ENCODE data around the gene CHPF. TPM values are rescaled to one million over a fixed set of nuclear protein-coding genes. Genes with fewer than 3 reads are reported as not detected.

CHPF gene
- total and polyA plus RNA-seq, 9 donors: 46.1 to 74.6 (median 61.9) TPM

GRCh38 chr2:219490186-219490585 is 53.4 kb downstream of the CHPF start:
- Histone ChIP-seq H3K36me3 (ENCODE audit: control insufficient read depth, insufficient read depth, low read length) (peaks cover 55% of the 10 kb centered on the region), H3K27ac (ENCODE audit: low read length) (no peak overlapping the region), H3K4me3 (ENCODE audit: low read length) (no peak overlapping the region), H3K27me3 (ENCODE audit: control insufficient read depth, insufficient read depth, low read length) (peaks cover 36% of the 10 kb centered on the region), H3K4me1 (ENCODE audit: control insufficient read depth, insufficient read depth, low read length) (peaks cover 23% of the 10 kb centered on the region), H3K9me3 (replicated peaks; ENCODE audit: control insufficient read depth, low read depth, low read length) (no peaks in the 10 kb centered on the region)
- no peak for DNase-seq
- WGBS (ENCODE audit: insufficient coverage): 83% methylated on average over 22 of the region's 23 CpGs

- H3K27me3 ChIP-seq (ENCODE audit: control insufficient read depth, insufficient read depth, low read length): peaks cover 35% of the 10 kb centered on the region
- H3K9me3 ChIP-seq (replicated peaks; ENCODE audit: control insufficient read depth, low read depth, low read length): no peaks in the 10 kb centered on the region
- no peak overlapping the region for H3K4me3 ChIP-seq (ENCODE audit: low read length)
- H3K27ac ChIP-seq (ENCODE audit: low read length): no peak overlapping the region
- WGBS (ENCODE audit: insufficient coverage): 92% methylated on average over 5 of the region's 9 CpGs
- H3K36me3 ChIP-seq (ENCODE audit: control insufficient read depth, insufficient read depth, low read length): peaks cover 55% of the 10 kb centered on the region
- DNase-seq: no peak
- peaks cover 25% of the 10 kb centered on the region for H3K4me1 ChIP-seq (ENCODE audit: control insufficient read depth, insufficient read depth, low read length)
Observed at GRCh38 chr2:219489315-219489714, 54.3 kb downstream of the CHPF start.

Other genes with a start within 250 kb of the CHPF start
- 0.09 TPM for gene PTPRN, start 234.4 kb downstream of the CHPF start, total RNA-seq
- 1 to 10 TPM in 1 of 8 donors, under 1 TPM in 7; 0.09 to 1.0 (median 0.38) TPM for gene PTPRN, start 234.4 kb downstream of the CHPF start, polyA plus RNA-seq (ENCODE audit: insufficient read depth in 1 of 8, insufficient read length in 8 of 8, low replicate concordance in 1 of 8)
- not detected for gene RESP18, start 211.1 kb downstream of the CHPF start, total RNA-seq
- not detected for gene RESP18, start 211.1 kb downstream of the CHPF start, polyA plus RNA-seq (ENCODE audit: insufficient read depth in 1 of 8, insufficient read length in 8 of 8, low replicate concordance in 1 of 8)
- 24.5 TPM for gene DNPEP, start 155.9 kb downstream of the CHPF start, total RNA-seq
- gene DNPEP, start 155.9 kb downstream of the CHPF start, polyA plus RNA-seq (ENCODE audit: insufficient read depth in 1 of 8, insufficient read length in 8 of 8, low replicate concordance in 1 of 8): 10 to 100 TPM; 28.6 to 48.5 (median 39.7) TPM
- gene DES, start 125.4 kb downstream of the CHPF start, total RNA-seq: 2,854 TPM
- 1,000 to 10,000 TPM; 2,139 to 4,335 (median 3,881) TPM for gene DES, start 125.4 kb downstream of the CHPF start, polyA plus RNA-seq (ENCODE audit: insufficient read depth in 1 of 8, insufficient read length in 8 of 8, low replicate concordance in 1 of 8)
- 176 TPM for gene SPEG, start 109.0 kb downstream of the CHPF start, total RNA-seq
- gene SPEG, start 109.0 kb downstream of the CHPF start, polyA plus RNA-seq (ENCODE audit: insufficient read depth in 1 of 8, insufficient read length in 8 of 8, low replicate concordance in 1 of 8): 100 to 1,000 TPM in 5 of 8 donors, 10 to 100 TPM in 3; 66.5 to 177 (median 143) TPM
- gene GMPPA, start 44.9 kb downstream of the CHPF start, total RNA-seq: 28.7 TPM
- 10 to 100 TPM; 23.4 to 34.3 (median 27.4) TPM for gene GMPPA, start 44.9 kb downstream of the CHPF start, polyA plus RNA-seq (ENCODE audit: insufficient read depth in 1 of 8, insufficient read length in 8 of 8, low replicate concordance in 1 of 8)
- 0.44 TPM for gene ASIC4, start 29.3 kb downstream of the CHPF start, total RNA-seq
- gene ASIC4, start 29.3 kb downstream of the CHPF start, polyA plus RNA-seq (ENCODE audit: insufficient read depth in 1 of 8, insufficient read length in 8 of 8, low replicate concordance in 1 of 8): under 1 TPM; 0.12 to 0.51 (median 0.34) TPM
- 1.2 TPM for gene TMEM198, start 219 bp upstream of the CHPF start, total RNA-seq
- gene TMEM198, start 219 bp upstream of the CHPF start, polyA plus RNA-seq (ENCODE audit: insufficient read depth in 1 of 8, insufficient read length in 8 of 8, low replicate concordance in 1 of 8): 1 to 10 TPM; 2.6 to 4.6 (median 3.1) TPM
- 120 TPM for gene OBSL1, start 27.7 kb upstream of the CHPF start, total RNA-seq
- 100 to 1,000 TPM; 117 to 193 (median 165) TPM for gene OBSL1, start 27.7 kb upstream of the CHPF start, polyA plus RNA-seq (ENCODE audit: insufficient read depth in 1 of 8, insufficient read length in 8 of 8, low replicate concordance in 1 of 8)
- gene INHA, start 28.5 kb upstream of the CHPF start, total RNA-seq: 0.27 TPM
- 1 to 10 TPM in 1 of 8 donors, under 1 TPM in 7; 0.26 to 1.3 (median 0.84) TPM for gene INHA, start 28.5 kb upstream of the CHPF start, polyA plus RNA-seq (ENCODE audit: insufficient read depth in 1 of 8, insufficient read length in 8 of 8, low replicate concordance in 1 of 8)
- gene STK11IP, start 54.0 kb upstream of the CHPF start, total RNA-seq: 12.7 TPM
- gene STK11IP, start 54.0 kb upstream of the CHPF start, polyA plus RNA-seq (ENCODE audit: insufficient read depth in 1 of 8, insufficient read length in 8 of 8, low replicate concordance in 1 of 8): 10 to 100 TPM; 13.3 to 23.8 (median 19.2) TPM
- gene SLC4A3, start 83.8 kb upstream of the CHPF start, total RNA-seq: 5.5 TPM
- gene SLC4A3, start 83.8 kb upstream of the CHPF start, polyA plus RNA-seq (ENCODE audit: insufficient read depth in 1 of 8, insufficient read length in 8 of 8, low replicate concordance in 1 of 8): 10 to 100 TPM in 6 of 8 donors, 1 to 10 TPM in 2; 8.3 to 15.9 (median 11.5) TPM

Measured in muscle of leg (tissue), 11 donors.